Upper lobe of left lung (tissue), 6 donors: Measurements from ENCODE around the gene HES3. TPM values are rescaled to one million over a fixed set of nuclear protein-coding genes. Genes with fewer than 3 reads are reported as not detected.
A peak's percentile ranks its signal among the peaks of the same experiment; 100 is the strongest.

ENCODE experiments used
- ATAC-seq, 2 donors: fragments of 200-7000 bp; cut with Tn5 transposase; one replicate each; pipeline ENCODE4 v1.9.1; 2022; ENCODE audit warnings: mild to moderate bottlenecking in 2 of 2, moderate library complexity in 2 of 2; ENCODE audit not compliant: low FRiP score in 2 of 2
- DNase-seq, 2 donors: peaks; one replicate each; pipeline ENCODE4 v3.0.0-alpha.2; 2019 to 2020
- H3K27ac ChIP-seq, 4 donors: fragments of 200-600 bp; sonication (generic); one replicate each; pipeline ENCODE4 v1.5.1; 2016 to 2019
- H3K27me3 ChIP-seq, 4 donors: fragments of 200-600 bp; sonication (generic); one replicate each; pipeline ENCODE4 v1.5.1; 2017 to 2019
- H3K36me3 ChIP-seq, 4 donors: fragments of 200-600 bp; sonication (generic); one replicate each; pipeline ENCODE4 v1.5.1; 2016 to 2019
- H3K4me1 ChIP-seq, 4 donors: fragments of 200-600 bp; sonication (generic); one replicate each; pipeline ENCODE4 v1.5.1; 2018 to 2019
- H3K4me3 ChIP-seq, 4 donors: fragments of 200-600 bp; sonication (generic); one replicate each; pipeline ENCODE4 v1.5.1; 2017 to 2019; ENCODE audit warnings: mild to moderate bottlenecking in 2 of 4, moderate library complexity in 1 of 4
- H3K9me3 ChIP-seq, 4 donors: fragments of 200-600 bp; sonication (generic); one replicate each; pipeline ENCODE4 v1.5.1; 2018 to 2019
- CTCF ChIP-seq, 6 experiments: fragments of 450-650 bp in 4 of 6; fragments of 200-600 bp in 2 of 6; sonication (generic) in 2 of 6; IDR thresholded peaks; one replicate each; pipeline ENCODE4 v1.5.1; 2016 to 2019; ENCODE audit warnings: antibody characterized with exemption in 6 of 6
- EP300 ChIP-seq, 4 donors: sonication (generic); formaldehyde crosslinking; IDR thresholded peaks; one replicate each; pipeline ENCODE4 v1.5.1; 2017; ENCODE audit warnings: antibody characterized with exemption in 4 of 4, control low read depth in 2 of 4
- POLR2A ChIP-seq, 4 donors: fragments of 450-650 bp; IDR thresholded peaks; one replicate each; pipeline ENCODE4 v1.5.1; 2016 to 2017; ENCODE audit warnings: antibody characterized with exemption in 4 of 4, mild to moderate bottlenecking in 2 of 4
- POLR2AphosphoS5 ChIP-seq, 2 donors: sonication (generic); formaldehyde crosslinking; IDR thresholded peaks; one replicate each; pipeline ENCODE4 v1.5.1; 2017; ENCODE audit warnings: antibody characterized with exemption in 2 of 2
- WGBS, 2 donors: methylation state at CpG; one replicate each; pipeline ENCODE4 v1.1.5; 2017 to 2018; 5-methylcytosine and 5-hydroxymethylcytosine counted together
- total RNA-seq, 6 donors: library from RNA; depleted of rRNA in 4 of 6; stranded (reverse); fragments of >200 nt in 4 of 6; gene quantifications; one replicate each; pipeline versions ENCODE4 v1.1.0 to v1.2.1, GENCODE V29; 2016 to 2021
- donor health status: DM: no; HTN: no; CAD: no; lungs with moderate emphysema.
- donor health status: DM: no; HTN: yes; CAD: no; lungs with severe emphysema.

Gene HES3
- total RNA-seq, 6 donors from 2014 or later = not detected

- no peaks in the 10 kb centered on the region for H3K9me3 ChIP-seq
- peaks cover 0 to 6% (median 2%) of the 10 kb centered on the region in 4 donors for H3K4me1 ChIP-seq
- TF ChIP-seq POLR2AphosphoS5 (IDR thresholded peaks at IDR 0.05) = no peak
- no peak for ATAC-seq
- H3K27me3 ChIP-seq = no peaks in the 10 kb centered on the region
- no peak overlapping the region for H3K4me3 ChIP-seq
- no peak for DNase-seq
- H3K27ac ChIP-seq = no peak overlapping the region
- 82 to 88% methylated on average over 8 of the region's 8 CpGs for WGBS, 2 donors
- H3K36me3 ChIP-seq = peaks cover 15 to 35% (median 23%) of the 10 kb centered on the region in 4 donors
Observed at GRCh38 chr1:6220236-6220635, 23.7 kb upstream of the HES3 start.

- peaks cover 15 to 46% (median 29%) of the 10 kb centered on the region in 4 donors for H3K36me3 ChIP-seq
- WGBS, 2 donors = 83 to 95% methylated on average over 12 of the region's 12 CpGs
- H3K27ac ChIP-seq = no peak overlapping the region
- TF ChIP-seq CTCF (IDR thresholded peaks at IDR 0.05) (no peak), EP300 (IDR thresholded peaks at IDR 0.05) (no peak), POLR2A (IDR thresholded peaks at IDR 0.05) (no peak), POLR2AphosphoS5 (IDR thresholded peaks at IDR 0.05) (no peak)
- no peaks in the 10 kb centered on the region for H3K27me3 ChIP-seq
- ATAC-seq (no peak), DNase-seq (no peak)
- H3K9me3 ChIP-seq = no peaks in the 10 kb centered on the region
- H3K4me3 ChIP-seq = no peak overlapping the region
- H3K4me1 ChIP-seq = peaks cover 0 to 6% (median 2%) of the 10 kb centered on the region in 4 donors
Observed at GRCh38 chr1:6221210-6221784, 22.7 kb upstream of the HES3 start.

- 54 to 56% methylated on average over 6 of the region's 6 CpGs for WGBS, 2 donors
- Histone ChIP-seq H3K27ac (peak overlapping the region in 1 of 4 donors; percentile 12), H3K9me3 (no peaks in the 10 kb centered on the region), H3K4me3 (no peak overlapping the region), H3K36me3 (peaks cover 18 to 59% (median 40%) of the 10 kb centered on the region in 4 donors), H3K4me1 (peaks cover 0 to 6% (median 2%) of the 10 kb centered on the region in 4 donors), H3K27me3 (no peaks in the 10 kb centered on the region)
- ATAC-seq (peak in 1 of 2 donors; percentile 73), DNase-seq (no peak)
- TF ChIP-seq POLR2AphosphoS5 (IDR thresholded peaks at IDR 0.05) (no peak), POLR2A (IDR thresholded peaks at IDR 0.05) (no peak), CTCF (IDR thresholded peaks at IDR 0.05) (no peak), EP300 (IDR thresholded peaks at IDR 0.05) (no peak)
Observed at GRCh38 chr1:6222636-6223035, 21.3 kb upstream of the HES3 start.

- WGBS, 2 donors = 96 to 97% methylated on average over 13 of the region's 13 CpGs
- ATAC-seq (no peak), DNase-seq (no peak)
- peaks cover 18 to 69% (median 48%) of the 10 kb centered on the region in 4 donors for H3K36me3 ChIP-seq
- TF ChIP-seq POLR2A (IDR thresholded peaks at IDR 0.05) (no peak), CTCF (IDR thresholded peaks at IDR 0.05) (no peak), EP300 (IDR thresholded peaks at IDR 0.05) (no peak), POLR2AphosphoS5 (IDR thresholded peaks at IDR 0.05) (no peak)
- H3K4me1 ChIP-seq = peaks cover 0 to 6% (median 2%) of the 10 kb centered on the region in 4 donors
- H3K27me3 ChIP-seq = no peaks in the 10 kb centered on the region
- no peak overlapping the region for H3K27ac ChIP-seq
- no peaks in the 10 kb centered on the region for H3K9me3 ChIP-seq
- H3K4me3 ChIP-seq = no peak overlapping the region
Observed at GRCh38 chr1:6223617-6224016, 20.4 kb upstream of the HES3 start.

GRCh38 chr1:6224718-6225117, 19.3 kb upstream of the HES3 start:
- Histone ChIP-seq H3K36me3 (peaks cover 18 to 78% (median 56%) of the 10 kb centered on the region in 4 donors), H3K4me3 (no peak overlapping the region), H3K9me3 (no peaks in the 10 kb centered on the region), H3K27ac (no peak overlapping the region), H3K27me3 (no peaks in the 10 kb centered on the region), H3K4me1 (peaks cover 0 to 6% (median 2%) of the 10 kb centered on the region in 4 donors)
- no peak for ATAC-seq
- TF ChIP-seq POLR2AphosphoS5 (IDR thresholded peaks at IDR 0.05) (no peak), EP300 (IDR thresholded peaks at IDR 0.05) (no peak), CTCF (IDR thresholded peaks at IDR 0.05) (no peak), POLR2A (IDR thresholded peaks at IDR 0.05) (no peak)
- no peak for DNase-seq
- WGBS, 2 donors = 90% methylated on average over 13 to 15 of the region's 15 CpGs
